ENCODE data around the gene PTGER1. TPM values are rescaled to one million over a fixed set of nuclear protein-coding genes. Genes with fewer than 3 reads are reported as not detected.

Gene PTGER1
- total and polyA plus RNA-seq, 2 of the 13 experiments (the other 11 are each of a cell fraction or from before 2014, with no cell fraction given), result 0.13 TPM; not detected in 1

- TF ChIP-seq PAXIP1 (CRISPR knock-in tag; conservative IDR thresholded peaks at IDR 0.05) (peak; percentile 67), ZNF614 (CRISPR knock-in tag; IDR thresholded peaks at IDR 0.05; ENCODE audit: borderline replicate concordance) (peak; percentile 73; the same call in 1 of the 2 replicates), CAMTA2 (CRISPR knock-in tag; IDR thresholded peaks at IDR 0.05; ENCODE audit: borderline replicate concordance) (no peak), ZNF468 (CRISPR knock-in tag; IDR thresholded peaks at IDR 0.05) (no peak), TOPORS (CRISPR knock-in tag; IDR thresholded peaks at IDR 0.05) (peak; percentile 64; the same call in 1 of the 2 replicates), GMEB1 (CRISPR knock-in tag; IDR thresholded peaks at IDR 0.05; ENCODE audit: borderline replicate concordance) (peak; percentile 71; the same call in 1 of the 2 replicates), CREBL2 (CRISPR knock-in tag; IDR thresholded peaks at IDR 0.05; ENCODE audit: borderline replicate concordance) (no peak), XRCC5 (optimal IDR thresholded peaks at IDR 0.05; ENCODE audit: low read length) (peak; percentile 93), RFXAP (CRISPR knock-in tag; IDR thresholded peaks at IDR 0.05; ENCODE audit: borderline replicate concordance) (peak; percentile 98), ZFP91 (CRISPR knock-in tag; IDR thresholded peaks at IDR 0.05; ENCODE audit: borderline replicate concordance) (peak; percentile 59; the same call in 1 of the 2 replicates), THAP7 (CRISPR knock-in tag; IDR thresholded peaks at IDR 0.05) (no peak), GFI1 (CRISPR knock-in tag; IDR thresholded peaks at IDR 0.05; ENCODE audit: borderline replicate concordance) (no peak), ZNF234 (CRISPR knock-in tag; conservative IDR thresholded peaks at IDR 0.05) (no peak), E2F2 (CRISPR knock-in tag; IDR thresholded peaks at IDR 0.05; ENCODE audit: borderline replicate concordance) (no peak), CREM (IDR thresholded peaks at IDR 0.05) (peak; percentile 21; the same call in 1 of the 2 replicates), CREM (CRISPR knock-in tag; IDR thresholded peaks at IDR 0.05) (no peak), MTA3 (CRISPR knock-in tag; IDR thresholded peaks at IDR 0.05) (no peak), YEATS4 (CRISPR knock-in tag; IDR thresholded peaks at IDR 0.05; ENCODE audit: borderline replicate concordance) (peak; percentile 79), YEATS2 (CRISPR knock-in tag; IDR thresholded peaks at IDR 0.05; ENCODE audit: borderline replicate concordance) (peak; percentile 85; the same call in 1 of the 2 replicates)
Observed at GRCh38 chr19:14496029-14496833, 21.1 kb upstream of the PTGER1 start, which contains the start of gene GIPC1 (continued).
